Placental epithelial cell (primary cell): Measurements from ENCODE around the gene LRRC71. TPM values are rescaled to one million over a fixed set of nuclear protein-coding genes. Genes with fewer than 3 reads are reported as not detected.

Source experiments
- small RNA-seq: library from RNA; depleted of rRNA; stranded (forward); fragments of <200 nt; gene quantifications from one replicate; pipeline ENCODE3, GENCODE V24; 2012
- total RNA-seq: library from RNA; depleted of rRNA; stranded (reverse); fragments of >200 nt; gene quantifications from 2 replicates; pipeline ENCODE4 v1.2.3, GENCODE V29; 2012

LRRC71 gene
- under 0.01 TPM in 1 of 2 replicates, not detected in the other for total RNA-seq

DNA sequence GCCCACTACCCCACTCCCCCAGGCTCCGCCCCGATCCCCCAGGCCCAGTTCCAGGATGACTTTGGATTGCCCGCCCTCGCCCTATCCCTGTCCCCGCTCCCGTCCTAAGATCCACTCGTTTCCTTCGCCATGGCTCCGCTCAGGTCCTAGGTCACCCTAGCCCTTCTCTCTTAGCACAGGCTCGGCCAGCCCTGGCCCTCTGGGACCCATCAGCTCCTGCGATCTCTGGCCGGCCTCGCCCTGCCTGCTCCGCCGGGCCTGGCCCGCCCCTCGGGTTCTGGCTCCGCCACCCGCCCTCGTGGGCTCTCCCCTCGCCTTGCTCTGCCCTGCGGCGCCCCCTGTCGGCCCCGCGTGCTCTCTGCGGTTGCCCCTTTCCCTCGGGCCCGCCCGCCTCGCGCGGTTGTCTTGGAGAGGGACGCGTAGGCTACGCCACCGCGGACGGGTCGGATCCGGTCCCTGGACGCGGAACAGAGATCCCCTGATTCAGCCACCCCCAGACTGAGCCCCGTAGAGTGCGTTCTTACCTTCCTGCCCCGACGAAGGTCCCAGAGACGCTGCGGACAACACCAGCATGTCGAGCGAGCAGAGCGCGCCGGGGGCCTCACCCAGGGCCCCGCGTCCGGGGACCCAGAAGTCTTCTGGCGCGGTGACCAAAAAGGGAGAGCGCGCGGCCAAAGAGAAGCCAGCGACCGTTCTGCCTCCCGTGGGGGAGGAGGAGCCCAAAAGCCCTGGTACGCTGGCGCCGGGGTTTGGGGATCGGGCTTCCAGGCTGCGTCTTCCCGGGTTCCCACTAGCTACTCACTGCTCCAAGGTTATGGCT lies at the start of gene LRRC71:
LRRC71 (plus strand) TSS at position 400 of the 820 bp plus-strand sequence; CDS start at position 572, 172 bp downstream.

DNA sequence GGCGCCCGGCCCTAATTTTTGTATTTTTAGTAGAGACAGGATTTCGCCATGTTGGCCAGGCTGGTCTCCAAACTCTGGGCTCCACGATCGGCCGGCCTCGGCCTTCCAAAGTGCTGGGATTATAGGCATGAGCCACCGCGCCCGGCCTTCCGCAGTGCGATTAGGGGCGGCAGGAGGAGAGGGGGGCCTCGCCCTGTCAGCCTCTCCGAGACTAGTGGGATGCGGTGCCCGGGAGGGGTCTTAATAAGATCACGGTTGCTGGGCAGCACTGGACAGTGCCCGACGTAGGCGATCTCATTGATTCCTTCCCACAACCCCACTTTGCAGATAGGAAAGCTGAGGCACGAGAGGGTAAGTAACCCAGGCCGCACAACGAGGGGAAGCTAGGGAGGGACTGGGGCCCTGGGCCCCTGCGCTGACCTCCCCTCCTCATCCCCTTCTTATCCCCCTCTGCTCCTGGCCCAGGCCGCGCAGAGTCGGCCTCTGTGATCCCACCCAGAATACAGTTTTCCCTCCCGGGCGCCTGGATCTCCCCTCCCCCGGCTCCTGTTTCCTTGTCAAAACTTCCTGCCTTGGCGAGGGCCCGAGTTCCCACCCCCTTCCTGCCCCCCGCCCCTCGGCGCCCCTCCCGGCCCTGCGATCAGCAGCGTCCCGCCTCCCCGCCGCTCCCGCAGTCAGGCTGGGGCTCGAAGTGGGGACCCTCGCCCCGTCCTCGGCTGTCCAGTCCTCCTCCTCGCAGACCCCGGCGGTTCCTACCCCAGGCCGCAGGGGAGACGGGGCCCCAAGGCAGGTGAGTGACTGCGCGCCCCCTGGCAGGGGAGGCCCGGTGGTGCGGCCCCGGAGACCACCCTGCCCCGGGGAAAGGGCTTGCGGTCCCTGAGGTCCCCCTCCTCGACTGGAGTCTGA lies 27.1 kb upstream of the LRRC71 start, which contains the start of gene PEAR1:
PEAR1 (plus strand) TSS at position 671 of the 906 bp plus-strand sequence. CDS start 10,209 bp downstream, outside the sequence.

Small RNAs within 50 kb of the gene (small RNA-seq; reads per million reads assigned to genes)
- gene MIR765 = 0.20 reads per million

Other genes starting within 250 kb of the LRRC71 start
- gene NES, start 243.2 kb upstream of the LRRC71 start, total RNA-seq = 0.65 and 2.7 TPM in 2 replicates
- 129 and 609 TPM in 2 replicates for gene CRABP2, start 215.0 kb upstream of the LRRC71 start, total RNA-seq
- 14.5 and 20.4 TPM in 2 replicates for gene METTL25B, start 192.2 kb upstream of the LRRC71 start, total RNA-seq
- gene ISG20L2, start 191.9 kb upstream of the LRRC71 start, total RNA-seq = 31.1 and 34.2 TPM in 2 replicates
- gene MRPL24, start 179.5 kb upstream of the LRRC71 start, total RNA-seq = 11.8 and 26.8 TPM in 2 replicates
- 148 and 194 TPM in 2 replicates for gene HDGF, start 169.0 kb upstream of the LRRC71 start, total RNA-seq
- gene PRCC, start 153.1 kb upstream of the LRRC71 start, total RNA-seq = 21.2 and 34.5 TPM in 2 replicates
- gene SH2D2A, start 103.8 kb upstream of the LRRC71 start, total RNA-seq = 1.2 TPM in 1 of 2 replicates, not detected in the other
- gene INSRR, start 61.5 kb upstream of the LRRC71 start, total RNA-seq = under 0.01 TPM in 1 of 2 replicates, not detected in the other
- under 0.01 TPM in 1 of 2 replicates, not detected in the other for gene NTRK1, start 59.8 kb upstream of the LRRC71 start, total RNA-seq
- 1.6 and 3.3 TPM in 2 replicates for gene PEAR1, start 26.9 kb upstream of the LRRC71 start, total RNA-seq
- gene ARHGEF11, start 125.1 kb downstream of the LRRC71 start, total RNA-seq = 36.1 TPM in 2 replicates
- not detected in 2 replicates for gene ETV3L, start 179.2 kb downstream of the LRRC71 start, total RNA-seq
- 23.9 and 24.5 TPM in 2 replicates for gene ETV3, start 217.8 kb downstream of the LRRC71 start, total RNA-seq